GM18499 (cell line): ENCODE results near the gene TMEM72.

Source experiments
- ATAC-seq: cut with Tn5 transposase; IDR thresholded peaks from one replicate; pipeline ENCODE4 v1.9.1; 2021; ENCODE audit warnings: moderate number of reproducible peaks; ENCODE audit not compliant: insufficient read depth, unreplicated experiment

TMEM72 gene

DNA sequence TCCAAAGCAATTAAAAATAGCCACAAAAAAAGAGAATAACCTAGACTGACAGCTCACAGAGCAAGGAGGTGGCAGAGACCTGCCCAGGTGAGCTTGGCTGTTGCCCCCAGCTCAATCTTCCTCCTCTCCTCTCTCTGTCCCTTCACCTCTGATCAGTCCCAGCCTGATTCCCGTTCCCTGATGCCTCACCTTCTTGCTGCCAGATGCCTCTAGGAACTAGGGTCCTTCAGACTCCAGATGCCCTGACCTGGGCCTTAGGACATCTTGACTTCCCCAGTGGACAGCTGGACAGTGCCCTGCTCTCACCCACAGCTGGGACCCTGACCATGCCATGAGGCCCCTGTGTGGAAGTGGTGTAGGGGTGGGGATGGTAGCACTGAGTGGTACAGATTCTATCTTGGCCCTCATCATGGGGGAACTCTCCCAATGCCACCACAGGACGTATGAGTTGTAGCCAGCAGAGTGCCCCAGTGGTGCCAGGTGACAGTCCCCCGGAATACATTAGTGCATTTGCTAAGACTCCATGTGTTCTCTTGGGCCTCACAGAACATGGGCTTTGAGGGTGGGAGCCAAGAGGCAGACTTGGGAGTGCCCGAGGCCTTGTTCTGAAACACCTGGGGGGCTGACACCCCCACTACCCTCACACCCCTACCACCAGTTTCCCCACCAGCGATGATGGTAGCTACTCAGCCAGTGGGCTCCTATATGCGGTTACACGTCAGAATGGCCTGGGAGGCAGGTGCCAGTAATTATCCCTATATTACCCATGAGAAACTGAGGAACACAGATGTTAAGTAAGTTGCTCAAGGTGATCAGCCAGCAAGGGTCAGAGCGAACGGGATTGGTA is 65.4 kb downstream of the TMEM72 start:
- no peak for ATAC-seq

DNA sequence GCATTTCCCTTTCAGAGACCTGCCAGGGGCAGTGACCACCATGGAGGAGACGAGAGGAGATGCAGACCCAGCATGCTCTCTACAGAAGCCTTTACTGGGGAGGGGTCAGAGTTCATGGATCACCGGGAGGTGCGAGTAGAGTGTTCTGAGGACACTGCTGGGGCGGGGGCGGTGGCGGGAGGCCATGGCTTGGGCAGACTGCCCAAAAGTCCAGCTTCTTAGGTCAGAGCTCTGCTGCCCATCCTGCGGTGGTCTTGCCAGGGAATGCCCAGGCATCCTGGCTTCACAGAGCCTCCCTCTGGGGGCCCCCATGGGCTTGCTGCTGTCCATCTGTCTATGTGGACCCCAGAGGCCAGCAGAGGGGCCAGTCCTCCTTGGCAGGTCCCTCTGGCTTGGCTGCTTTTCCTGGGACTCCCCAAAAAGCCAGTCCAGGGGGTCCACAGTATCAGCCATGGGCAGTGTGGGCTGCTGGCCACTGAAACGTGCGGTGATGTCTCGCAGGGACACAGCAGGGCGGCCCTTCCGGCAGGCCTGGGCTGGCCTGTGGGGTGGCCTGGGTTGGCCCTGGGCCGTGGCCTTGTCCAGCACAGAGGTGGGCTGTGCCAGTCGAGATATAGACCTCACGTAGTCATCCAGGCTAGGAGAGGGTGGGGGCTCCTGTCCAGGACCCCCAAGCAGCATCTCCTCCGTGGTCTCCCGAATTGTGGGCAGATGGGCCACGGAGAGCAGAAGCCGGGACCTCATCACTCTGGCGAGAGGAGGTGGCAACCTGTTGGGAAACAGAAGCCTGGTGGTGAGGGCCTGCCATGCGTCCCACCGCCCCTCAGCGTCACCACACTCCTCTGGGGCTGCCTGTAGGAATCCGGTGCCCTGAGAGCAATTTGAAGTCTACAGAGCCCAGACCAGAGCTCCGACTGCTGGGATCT is 66.4 kb downstream of the TMEM72 start:
- ATAC-seq = no peak

DNA sequence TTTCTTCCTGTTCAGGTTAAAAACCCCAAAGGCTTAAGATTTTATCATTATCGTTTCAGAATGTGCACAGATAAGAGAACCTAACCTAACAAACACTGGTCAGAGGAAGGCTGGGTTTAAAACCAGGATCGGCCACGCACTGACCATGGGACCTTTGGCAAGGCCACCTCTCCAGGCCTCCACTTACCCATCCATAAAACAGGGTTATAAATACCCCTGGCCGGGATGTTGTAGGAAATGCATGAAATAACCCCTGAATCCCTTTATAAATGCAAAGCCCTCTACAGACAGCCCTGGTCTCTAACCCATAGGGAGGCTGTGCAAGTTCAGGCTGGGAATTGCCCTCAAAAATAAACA is 67.1 kb downstream of the TMEM72 start:
- no peak for ATAC-seq

DNA sequence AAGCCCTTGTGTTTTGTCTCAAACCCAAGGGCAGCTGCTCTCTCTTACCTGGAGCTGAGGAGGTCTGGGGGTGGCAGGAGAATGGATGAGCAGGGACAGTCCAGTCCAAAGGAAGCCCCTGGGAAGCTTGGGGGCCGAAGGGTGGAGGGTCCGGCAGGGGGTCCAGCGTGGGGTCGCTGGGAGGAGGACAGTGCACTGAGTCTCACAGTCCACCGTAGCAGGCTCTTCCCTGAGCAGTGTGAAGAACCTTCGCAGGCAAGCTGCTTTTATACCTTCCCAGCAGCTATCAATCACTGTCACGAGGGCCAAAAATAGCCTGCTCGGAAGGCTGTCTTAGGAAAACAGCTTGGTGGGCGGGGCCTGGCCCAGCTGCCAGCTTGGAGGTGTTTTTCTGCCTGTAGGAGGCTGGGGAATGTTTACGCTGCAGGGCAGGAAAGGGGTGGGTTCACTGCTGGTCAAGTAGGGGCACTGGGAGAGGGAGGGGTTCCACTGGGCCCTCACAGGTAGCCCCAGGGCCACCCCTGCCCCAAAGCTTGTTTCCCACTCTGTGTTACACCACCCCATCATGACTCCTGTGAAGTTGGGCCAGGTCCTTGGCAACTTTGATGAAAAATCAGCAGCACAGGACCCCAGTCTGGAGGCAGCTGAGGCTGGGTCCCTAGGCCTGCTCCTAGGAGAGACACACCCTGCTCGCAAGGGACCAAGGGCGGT is 67.6 kb downstream of the TMEM72 start, which contains the start of gene DEPP1:
TSS of gene DEPP1 (minus strand) at position 240 of the 711 bp plus-strand sequence. CDS start 779 bp downstream, outside the sequence.
- ATAC-seq = no peak

DNA sequence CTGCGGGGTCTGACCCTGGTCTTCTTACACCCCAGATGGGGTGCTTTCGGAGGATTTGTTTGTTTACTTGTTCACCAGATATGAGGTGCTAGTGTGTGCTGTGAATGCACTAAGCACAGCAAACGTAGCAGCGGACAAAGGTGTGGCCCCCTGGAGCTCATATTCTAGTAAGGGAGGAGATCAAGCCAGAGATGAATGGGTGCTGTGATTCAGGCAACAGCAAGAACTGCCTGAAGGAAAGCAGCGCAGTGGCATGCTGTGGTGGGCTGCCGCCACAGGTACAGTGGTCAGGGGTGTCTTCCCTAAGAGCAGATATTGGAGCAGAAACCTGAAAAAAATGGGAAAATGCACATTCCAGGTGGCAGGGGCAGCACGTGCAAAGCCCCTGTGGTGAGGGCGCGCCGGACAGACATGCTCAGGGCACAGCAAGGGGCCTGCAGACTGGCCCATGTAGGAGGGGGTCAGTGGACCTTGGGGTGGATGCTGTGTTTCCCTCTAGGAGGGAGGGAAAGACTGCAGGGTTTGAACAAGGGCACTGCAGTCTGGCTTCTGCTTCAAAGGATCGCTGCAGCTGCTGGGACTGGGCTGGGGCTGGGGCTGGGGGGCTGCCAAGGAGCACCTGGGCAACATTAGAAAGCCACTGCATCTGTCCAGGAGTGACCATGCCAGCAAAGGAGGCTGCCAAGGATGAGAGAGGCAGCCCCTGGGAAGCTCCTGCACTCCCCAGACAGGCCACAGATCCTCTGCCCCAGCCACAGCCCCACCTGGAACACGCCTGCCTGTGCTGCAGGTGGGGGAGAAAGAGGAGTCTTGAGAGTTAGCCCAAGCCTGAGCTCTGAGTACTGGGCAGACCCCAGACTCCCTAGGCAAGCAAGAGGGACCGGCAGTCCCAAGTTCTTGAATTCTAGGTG is 68.4 kb downstream of the TMEM72 start:
- ATAC-seq = no peak

DNA sequence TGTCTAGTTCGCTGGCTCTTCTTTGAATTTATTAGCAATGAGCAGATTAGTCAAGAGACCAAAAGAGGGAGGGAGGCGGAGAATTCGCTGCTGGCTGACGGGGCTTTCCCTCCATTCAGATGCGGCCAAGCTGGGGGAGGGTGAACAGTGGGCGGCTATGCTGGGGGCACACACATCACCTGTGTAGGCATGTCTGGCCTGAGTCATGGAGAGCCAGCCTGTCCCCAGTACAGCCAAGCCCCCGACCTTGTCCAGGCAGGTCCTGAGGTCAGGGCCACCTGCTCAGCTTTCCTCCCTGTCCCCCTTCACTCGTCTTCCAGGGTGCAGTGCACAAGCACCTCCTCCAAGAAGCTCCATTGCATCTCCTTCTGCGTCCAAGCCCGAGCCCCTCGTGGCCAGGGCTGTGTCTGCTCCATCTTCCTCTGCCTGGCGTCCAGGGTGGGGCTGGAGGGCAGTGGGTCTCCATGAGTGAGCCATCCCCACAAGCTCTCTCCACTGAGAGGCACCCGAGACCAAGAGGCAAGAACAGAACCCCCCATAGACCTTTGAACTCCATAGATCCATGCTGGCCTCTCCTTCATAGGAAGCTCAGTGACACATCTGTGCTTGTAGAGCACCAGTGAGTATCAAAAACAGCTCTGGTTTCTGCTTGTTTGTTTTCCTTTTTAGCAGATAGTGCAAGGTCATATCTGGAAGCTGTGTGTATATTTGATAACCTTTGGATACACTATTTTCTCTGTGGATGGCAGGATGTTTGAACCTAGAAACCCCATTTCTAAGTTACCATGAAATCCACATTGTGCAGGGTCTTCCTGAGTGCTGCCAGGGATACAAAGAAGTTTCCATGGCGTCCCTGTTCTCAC is 69.4 kb downstream of the TMEM72 start:
- no peak for ATAC-seq

DNA sequence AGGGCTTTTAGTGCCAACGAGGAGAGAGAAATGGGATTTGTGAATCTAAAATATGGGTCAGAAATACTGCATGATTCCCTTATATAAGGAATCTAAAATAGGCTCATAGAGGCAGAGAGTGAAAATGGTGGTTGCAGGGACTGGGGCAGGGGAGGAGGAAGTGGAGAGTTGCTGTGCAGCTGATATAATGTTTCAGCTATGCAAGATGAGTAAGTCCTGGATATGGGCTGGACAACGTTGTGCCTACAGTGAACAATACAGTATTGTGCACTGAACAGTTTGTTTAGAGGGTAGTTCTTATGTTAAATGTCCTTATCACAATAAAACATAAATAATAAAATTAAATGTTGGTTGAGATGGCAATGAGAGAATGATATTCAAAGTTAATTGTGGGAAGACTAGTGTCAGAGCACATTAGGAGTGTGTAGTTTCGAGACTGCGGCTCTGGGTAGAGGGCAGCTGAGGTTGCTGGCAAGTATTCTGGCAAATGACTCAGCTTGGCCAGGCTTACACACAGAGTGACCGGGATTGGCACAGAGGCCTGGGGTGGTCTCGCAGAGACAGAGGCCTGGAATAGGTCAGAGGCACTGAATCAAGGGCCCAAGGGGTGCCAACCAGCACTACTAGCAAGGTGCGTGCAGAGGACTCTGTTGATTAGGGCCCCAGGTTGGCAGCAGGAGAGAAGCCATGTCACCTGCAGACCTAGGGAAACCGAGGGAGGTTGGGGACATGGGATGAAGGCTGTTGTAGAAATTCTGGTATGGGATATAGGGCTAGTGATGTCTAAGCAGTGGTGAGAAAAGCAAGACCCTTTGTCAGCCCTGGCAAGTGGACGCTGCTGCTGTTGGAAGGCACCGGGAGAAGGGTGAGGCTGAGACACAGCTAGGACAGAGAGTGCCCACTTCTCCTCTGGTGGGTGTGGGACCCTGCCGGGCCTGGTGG is 70.3 kb downstream of the TMEM72 start:
- ATAC-seq = peak; percentile 75

DNA sequence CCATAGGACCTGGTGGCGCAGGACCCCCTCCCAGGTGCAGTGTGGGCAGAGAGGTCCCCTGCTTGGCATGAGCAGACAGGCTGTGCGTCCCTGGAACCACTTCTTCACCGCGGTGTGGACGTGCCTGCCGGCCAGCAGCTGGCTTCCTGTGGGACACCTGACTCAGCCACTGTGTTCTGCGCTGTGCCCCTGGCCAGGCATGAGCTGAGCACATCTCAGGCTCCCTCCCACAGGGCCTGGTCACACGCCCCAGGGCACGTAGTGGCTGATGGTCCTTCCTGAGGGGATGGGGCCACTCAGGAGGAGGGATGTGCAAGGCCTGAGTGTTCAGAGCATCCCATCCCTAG is 71.0 kb downstream of the TMEM72 start:
- ATAC-seq = no peak

DNA sequence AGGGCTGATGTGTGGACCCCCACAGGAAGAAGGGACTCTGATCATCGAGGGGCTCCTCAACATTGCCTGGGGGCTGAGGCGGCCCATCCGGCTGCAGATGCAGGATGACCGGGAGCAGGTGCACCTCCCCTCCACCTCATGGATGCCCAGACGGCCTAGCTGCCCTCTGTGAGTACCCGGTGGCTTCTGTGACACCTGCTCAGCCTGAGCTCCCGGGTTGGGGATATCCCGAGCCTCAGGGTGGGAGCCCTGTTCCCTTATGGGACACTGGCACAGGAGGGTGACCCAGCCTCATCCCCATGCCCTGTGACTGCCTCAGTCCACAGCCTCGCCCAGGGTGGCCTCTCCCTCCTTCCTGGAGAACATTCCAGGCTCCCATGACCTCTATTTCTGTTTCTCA is 71.4 kb downstream of the TMEM72 start:
- no peak for ATAC-seq

DNA sequence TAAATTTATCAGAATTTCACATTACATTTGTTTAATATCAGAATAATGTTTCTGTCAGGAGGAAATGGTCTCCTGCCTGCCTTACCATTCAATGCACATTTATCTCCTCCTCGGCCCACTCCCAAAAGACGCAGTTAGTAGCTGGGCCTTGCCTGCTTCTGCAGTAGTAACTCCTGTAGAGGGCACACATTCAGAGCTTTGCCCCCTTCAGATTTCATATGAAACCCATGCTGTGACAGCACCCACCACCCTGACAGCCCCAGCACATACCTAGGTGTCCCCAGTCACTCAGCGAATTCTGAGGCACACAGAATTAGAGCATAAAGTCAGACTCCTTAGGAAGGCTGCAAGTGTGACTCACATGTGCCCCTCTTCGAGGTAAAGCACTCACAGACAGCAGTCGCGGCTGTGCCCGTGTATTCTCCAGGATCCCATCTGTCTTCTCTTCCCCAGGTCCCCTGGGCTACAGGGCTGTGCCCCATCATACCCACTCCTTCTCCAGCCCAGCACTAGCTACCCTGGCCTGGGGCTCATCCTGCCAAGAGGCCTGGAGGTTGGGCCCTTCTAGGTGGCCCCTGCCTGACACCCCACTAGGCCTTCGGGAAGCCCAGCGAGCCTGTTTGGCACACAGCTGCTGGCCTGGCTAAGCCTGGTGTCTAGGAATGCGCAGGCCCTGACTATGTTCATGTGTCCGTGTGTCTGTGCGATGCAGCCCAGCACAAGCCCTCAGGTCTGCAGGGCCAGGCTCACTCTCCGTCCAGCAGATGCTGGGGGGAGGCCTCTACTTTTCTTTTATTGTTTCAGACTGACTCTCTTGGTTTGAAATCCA is 72.1 kb downstream of the TMEM72 start:
- ATAC-seq = no peak

DNA sequence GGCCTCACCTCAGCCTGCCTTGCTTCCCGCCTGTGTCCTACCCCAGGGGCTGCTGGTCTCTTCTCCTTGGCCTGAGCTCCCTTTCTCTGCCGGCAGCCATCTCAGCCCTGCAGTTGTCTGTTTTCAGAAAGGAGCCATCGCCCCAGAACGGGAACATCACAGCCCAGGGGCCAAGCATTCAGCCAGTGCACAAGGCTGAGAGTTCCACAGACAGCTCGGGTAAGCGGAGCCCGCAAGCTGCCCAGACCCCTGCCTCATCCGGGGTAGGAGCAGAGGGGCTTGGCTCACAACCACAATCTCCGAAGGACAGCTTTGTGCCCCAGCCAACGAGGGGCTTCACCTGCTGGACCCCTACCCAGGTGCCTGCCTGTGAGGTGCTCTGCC is 72.8 kb downstream of the TMEM72 start:
- ATAC-seq = no peak

DNA sequence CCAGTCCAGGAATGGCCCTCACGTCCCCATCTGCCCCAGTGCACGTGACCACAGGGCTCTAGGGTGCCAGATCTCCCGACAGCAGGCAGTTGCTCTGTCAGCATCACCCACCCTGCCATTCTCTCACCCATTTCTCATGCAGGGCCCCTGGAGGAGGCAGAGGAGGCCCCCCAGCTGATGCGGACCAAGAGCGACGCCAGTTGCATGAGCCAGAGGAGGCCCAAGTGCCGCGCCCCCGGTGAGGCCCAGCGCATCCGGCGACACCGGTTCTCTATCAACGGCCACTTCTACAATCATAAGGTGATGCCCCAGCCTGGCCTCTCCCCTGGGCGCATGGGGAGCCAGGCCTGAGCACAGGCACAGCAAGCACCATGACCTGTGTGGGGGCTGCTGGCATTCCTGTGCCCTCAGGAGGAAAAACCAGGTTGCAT is 73.5 kb downstream of the TMEM72 start:
- ATAC-seq = no peak

DNA sequence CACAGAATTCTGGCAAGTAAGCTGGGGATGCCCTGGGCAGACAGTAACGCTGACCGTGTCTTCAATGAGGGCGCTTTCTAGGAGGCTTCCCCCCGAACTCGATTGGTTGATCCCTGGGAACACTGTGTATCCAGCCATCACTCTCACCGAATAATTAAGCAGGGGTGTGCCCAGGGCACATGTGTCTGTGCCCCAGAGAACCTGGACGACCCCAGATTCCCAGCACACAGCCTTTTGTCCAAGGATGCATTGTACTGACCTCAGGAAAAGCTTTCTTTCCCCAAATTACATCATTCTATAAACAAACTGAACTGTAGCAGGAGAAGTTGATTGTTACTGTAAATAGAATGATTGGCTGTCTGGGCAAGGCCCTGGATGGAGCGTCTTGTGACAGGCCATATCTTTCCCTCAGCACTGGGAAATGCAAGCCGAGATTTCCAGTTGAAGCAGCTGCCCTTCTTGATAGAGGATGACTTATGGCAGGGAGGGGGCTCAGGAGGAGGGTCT is 74.1 kb downstream of the TMEM72 start:
- no peak for ATAC-seq

DNA sequence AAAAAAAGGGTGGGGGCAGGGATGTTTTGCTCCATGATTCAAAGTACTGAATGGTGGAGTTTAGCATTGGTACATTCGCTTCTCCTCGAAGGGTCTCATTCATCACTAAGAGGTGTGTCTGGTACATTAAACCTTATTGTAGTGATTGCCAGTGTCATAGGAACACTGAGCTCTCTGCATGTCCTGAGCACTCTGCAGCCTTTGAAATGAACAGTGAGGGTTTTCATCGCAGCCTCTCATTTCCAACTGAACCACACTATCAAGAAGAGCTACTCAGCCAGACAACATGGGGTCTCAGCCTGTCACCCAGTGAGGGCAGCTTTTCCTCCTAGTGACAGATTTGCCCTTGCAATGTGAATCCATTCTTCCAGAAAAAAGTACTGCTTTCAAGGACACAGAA is 75.0 kb downstream of the TMEM72 start:
- ATAC-seq = no peak
